HG03442 (cell line): ENCODE data around the gene RPL38.
"Not testable (repeated sequence)": the region's sequence is repeated elsewhere in the genome, so short reads cannot be mapped to it uniquely, and the experiment has no call there.

Experiments used
- ATAC-seq: cut with Tn5 transposase; IDR thresholded peaks from one replicate; pipeline ENCODE4 v1.9.1; 2021; ENCODE audit warnings: mild to moderate bottlenecking, moderate library complexity; ENCODE audit not compliant: unreplicated experiment

Gene RPL38

DNA sequence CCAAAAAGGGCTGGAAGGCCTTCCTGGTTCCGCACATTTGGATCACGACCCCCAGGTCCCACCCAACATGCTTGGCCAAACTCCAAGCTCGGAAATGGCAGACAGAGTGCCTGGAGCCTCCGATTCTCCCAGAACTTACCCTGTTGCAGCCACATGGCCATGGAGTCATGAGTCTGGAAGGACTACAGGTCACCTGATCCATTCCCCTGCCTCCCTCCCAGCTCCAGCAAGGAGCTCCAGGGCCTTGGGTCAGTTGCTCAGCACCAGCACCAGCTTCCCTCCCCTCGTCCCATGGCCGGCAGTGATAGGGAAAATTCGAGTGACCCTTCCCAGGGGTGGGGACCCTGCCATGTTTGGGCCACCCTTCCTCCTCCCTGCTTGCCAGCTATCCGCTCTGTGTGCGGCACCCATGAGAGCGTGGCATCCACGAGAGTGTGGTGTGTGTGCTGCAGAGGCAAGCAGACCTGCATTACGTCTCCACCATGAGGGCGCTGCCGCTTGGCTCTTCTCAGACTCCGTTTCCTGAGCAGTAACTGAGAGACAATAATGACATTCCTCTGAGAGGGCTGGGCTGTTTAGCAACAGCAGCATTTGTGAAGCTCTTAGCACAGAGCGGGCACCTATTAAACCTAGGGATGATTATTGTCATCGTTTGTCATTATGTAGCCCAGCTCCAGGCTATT is 21.3 kb upstream of the RPL38 start:
- ATAC-seq = no peak

DNA sequence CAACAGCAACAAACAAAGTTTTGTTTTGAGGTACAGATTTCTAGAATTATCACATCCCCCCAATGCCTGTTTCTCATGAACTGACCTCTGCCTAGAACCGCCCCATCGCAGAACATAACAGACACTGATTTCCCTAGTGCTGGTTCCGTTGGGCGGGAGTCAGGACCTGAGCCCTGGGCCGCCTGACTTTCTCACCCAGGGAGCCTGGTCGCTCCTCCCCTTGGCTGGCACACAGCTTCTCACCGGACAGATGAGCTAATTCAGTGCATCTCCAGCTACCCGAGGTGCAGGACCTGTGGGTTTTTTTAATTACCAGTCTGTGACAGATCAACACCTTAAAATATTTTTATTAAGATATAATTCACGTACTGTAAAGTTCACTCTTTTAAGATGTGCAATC is 20.1 kb upstream of the RPL38 start:
- ATAC-seq = no peak

DNA sequence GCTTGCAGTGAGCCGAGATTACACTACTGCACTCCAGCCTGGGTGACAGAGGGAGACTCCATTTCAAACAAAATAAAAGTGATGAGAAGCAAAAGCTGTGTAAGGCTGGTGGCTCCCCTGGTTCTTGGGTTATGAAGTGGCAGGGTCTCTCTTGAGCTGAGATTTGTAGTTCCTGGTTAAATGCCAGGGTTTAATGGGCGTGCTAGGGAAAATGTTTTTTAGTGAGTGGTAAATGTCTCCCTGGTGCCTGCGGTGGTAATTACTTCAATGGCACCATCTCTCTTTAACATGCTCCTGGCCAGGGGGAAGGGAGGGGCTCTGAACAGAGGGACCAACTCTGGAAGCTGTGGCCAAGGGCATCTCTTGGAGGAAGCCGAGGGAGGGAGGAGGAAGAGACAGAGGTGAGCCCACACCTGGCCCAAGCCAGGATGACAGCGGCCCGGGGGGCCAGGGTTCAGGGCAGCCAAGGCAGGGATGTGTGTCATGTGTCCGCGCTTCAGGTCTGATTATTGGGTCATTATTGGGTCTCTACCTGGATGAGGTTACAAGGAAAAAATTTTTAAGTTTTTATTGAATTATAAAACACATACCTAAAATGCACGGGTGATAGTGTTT is 17.8 kb upstream of the RPL38 start:
- ATAC-seq = no peak

DNA sequence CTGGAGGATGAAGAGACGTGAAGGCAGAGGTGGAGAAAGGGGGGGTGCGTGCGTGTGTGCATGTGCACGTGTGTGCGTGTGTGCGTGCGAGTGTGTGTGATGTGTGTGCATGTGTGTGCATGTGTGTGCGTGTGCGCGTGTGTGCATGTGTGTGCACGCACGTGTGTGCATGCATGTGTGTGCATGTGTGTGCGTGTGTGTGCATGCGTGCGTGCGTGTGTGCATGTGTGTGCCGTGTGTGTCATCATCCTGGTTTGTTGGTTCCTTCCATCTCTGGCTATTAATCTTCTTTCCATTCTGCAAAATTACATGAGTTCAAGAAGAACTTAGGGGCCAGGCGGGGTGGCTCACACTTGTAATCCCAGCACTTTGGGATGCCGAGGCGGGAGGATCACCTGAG is 17.0 kb upstream of the RPL38 start:
- no peak for ATAC-seq

DNA sequence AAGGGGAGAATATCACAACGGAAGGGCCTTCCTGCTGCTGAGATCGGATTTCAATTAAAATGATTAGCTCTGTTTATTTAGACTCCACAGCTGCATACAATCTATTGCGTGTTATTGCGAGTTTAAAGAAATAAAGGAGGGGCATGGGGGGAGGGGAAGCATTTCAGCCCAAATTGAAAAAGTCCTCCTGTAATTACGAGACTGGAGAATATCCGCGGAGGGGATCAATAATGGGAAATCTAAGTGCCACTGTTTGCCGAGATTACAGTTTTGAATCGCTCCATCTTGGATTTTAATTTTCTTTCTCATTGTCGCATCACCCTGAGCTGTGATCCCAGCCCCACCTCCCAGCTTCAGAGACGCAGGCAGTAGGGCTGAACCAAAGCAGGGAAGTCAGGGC is 15.7 kb upstream of the RPL38 start:
- no peak for ATAC-seq

DNA sequence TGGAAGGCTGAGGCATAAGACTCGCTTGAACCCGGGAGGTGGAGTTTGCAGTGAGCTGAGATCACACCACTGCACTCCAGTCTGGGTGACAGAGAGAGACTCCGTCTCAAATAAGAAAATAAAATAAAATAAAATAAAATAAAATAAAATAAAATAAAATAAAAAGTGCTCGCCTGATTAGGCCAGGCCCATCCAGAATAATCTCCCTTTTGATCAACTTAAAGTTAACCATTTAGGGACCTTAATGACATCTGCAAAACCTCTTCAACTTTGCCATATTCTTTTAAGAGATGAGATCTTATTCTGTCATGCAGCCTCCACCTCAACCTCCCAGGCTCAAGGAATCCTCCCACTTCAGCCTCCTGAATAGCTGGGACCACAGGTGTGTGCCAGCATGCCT is 14.8 kb upstream of the RPL38 start:
- ATAC-seq = not testable (repeated sequence)

DNA sequence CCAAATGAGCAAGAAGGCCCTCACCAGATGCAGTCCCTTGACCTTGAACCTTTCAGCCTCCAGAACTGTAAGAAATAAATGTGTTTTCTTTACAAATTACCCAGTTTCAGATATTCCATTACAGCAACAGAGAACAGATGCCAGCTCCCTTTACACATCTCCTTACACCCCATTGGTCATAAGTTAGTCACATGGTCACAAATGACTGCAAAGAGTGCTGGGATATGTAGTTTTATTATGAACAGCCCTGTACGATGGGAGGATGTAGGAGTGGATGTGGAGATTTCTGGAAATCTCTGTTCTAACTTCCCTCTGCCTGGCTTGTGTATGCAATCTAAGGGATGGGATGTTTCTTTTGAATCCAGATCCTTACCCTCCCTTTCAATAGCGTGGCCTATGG is 13.3 kb upstream of the RPL38 start:
- ATAC-seq = no peak

DNA sequence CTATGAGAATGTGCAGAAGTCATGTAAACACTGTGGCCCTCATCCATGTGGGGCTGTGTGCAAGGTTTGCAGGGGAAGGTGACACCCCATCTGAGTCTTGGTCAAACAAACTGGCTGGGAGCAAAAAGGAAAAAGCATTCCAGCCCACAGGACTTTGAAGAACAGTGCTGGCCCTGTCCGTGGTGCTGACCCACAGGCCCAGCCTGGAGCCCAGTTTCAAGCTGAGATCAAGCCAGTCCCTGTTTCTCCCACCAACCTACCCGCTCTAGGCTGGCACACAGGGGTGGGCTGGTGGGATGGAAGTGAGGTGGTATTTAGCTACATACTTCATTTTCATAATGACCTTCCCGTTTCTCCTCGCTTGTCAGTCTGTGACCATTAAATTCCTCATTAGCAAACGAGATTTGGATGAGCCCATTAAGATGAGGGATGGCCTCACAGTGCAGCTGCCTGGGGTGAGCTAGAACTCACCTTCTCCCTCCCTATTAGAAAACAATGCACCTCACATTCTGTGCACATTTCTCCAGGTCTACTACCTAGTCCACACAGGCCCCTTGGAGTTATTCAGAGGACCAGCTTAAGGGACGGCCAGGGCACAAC is 12.6 kb upstream of the RPL38 start:
- no peak for ATAC-seq

DNA sequence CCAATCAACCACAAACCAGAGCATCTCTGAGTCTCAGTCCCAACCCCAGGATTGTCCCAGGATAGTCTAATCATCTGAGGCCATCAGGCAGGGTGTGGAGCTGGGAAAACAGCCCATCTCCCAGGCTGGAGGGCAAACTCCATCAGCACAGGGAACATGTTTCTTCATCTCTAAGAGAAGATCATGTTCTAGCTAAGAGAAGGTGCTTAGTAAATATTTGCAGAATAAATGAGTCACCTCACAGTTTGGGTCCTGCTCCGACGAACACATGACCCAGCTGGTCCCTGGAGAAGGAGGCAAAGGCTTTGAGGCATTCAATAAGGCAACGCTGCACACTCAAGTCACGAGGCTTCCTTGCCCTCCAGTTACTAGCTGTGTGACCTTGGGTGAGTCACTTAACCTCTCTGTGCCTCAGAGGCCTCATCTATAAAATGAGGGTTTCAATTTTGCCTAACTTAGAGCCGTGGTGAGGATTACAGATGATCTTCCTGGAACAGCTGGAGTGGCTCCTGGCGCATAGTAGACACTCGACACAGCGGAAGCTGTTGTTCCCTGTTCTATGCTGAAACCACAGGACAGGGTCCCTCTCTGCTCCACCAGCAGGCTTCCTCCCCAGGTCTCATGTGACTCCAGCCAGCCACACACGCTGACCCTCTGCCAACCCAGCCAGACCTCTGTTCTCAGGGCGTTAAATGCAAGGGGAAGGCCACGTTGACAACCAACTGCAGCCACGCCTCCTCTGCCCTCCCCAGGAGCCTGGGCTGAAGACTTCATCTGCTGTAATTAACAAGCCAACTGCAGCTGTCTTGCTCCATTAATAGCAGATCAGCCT is 10.3 kb upstream of the RPL38 start:
- ATAC-seq = no peak

DNA sequence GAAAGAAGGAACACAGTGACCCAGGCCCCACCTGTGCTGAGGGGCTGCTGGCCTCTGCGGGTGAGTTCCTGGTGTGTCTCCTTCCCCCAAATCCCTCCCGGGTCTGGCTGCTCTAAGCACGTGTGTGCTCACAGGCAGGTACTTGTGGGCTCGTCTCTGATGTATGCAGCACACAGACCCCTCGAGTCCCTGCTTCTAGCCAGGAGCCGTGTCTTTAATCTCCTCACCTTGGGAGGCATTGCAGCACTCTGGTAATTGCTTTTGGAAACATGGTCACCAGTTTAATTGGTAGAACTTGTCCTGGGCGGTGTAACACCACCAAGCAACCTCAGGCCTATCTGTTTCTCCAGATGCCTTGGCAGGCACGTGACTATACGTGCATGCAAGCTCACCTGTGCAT is 8.8 kb upstream of the RPL38 start:
- no peak for ATAC-seq

DNA sequence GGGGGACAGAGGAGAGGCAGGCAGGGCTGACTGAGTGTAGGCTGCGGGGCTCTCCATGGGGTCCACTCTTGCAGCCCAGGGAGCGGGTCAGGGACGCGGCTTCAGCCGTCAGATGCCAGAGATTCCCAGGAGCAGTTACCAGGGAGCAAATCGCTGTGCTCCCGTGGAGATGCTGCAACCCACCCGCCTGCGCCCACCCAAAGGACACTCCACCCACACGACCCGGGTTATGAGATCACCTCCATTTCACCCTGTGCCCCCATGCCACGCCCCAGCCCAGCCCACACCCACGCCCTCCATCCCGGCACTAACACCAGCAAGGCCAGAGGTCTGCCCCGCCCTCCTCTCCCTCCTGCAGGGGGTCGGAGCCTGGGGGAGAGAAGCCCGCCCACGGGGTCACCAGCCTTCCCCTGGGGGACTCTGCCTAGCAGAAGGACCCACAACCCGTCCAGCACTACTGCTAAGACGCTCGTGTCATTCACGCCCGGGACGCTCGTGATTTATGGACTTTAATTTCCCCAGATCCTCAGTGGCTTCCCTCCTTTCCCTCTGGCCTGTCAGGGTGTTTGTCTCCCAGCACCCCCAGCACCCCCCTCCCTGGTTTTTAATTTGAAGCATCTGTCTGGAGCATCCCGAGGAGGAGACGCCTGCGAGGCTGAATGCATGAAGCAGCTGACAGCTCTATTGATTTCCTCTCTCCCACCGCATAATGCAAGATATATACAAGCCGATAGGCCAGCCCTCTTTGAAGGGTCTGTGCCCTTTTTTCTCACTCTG is 6.7 kb upstream of the RPL38 start:
- no peak for ATAC-seq

DNA sequence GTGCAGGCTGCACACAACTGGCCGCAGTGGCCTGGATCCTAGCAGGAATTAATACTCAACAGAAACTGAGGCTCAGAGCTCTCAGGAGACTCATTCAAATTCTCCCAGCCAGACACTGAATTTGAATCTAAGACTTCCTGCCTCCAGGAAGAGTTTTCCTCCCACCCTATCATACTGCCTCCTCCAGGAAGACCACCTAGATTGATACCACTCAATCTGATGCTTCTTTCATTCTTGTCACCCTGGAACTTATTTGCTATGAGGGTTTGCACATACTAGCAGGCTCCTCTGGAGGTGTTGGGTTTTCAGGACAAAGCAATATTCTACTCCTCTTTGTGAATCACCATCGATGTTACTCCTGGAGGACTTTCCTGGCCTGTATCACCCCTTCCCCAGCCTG is 5.7 kb upstream of the RPL38 start:
- no peak for ATAC-seq

DNA sequence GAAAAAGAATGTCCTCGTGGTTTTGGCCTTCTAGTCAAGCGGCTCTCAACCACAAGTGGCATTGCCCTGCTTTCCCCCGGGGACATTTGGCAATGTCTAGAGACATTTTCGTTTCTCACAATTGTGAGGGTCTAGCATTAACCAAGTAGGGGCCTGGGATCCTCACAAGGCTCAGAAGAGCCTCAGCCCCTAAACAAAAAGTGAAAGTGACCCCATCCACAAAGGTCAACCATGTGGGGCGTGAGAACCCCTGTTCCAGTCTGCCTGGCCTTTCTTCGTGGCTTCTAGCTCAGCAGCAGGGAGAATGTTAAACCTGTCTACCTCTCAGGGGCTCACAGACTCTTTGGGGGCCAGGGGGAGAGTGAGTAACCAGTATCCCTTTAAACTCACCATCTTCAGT is 4.8 kb upstream of the RPL38 start:
- no peak for ATAC-seq

DNA sequence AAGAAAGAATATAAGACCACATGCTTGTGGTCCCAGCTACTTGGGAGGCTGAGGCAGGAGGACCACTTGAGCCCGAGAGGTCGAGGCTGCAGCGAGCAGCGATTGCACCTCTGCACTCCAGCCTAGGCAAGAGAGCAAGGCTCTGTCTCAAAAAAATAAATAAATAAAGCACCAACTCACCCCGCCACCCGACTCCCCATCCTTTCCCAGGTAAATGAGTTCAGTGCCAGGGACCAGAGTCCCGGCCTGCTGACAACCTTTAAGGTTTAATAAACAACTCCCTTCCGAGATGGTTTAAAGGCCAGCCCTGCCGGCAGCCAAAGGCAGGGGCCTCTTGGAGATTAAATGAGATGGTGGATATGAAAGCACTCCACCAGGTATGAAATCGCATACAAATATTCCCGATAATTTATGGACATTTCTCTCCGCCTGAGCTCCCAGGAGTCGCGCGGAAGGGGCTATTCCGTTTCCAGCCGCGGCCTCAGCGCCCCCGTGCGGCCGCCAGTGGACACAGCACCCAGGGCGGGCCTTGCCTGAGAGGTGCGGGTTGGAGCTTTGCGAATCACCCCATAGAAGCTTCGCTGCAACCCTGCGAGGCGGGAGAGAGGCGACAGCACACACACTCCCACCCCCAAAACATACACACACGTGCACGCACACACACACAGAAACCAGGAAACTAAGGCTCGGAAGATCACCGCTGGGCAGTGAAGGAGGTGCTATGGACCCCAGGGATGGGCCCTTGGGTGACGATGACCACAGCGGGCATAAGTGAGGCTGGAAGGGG is 4.0 kb upstream of the RPL38 start:
- ATAC-seq = no peak

DNA sequence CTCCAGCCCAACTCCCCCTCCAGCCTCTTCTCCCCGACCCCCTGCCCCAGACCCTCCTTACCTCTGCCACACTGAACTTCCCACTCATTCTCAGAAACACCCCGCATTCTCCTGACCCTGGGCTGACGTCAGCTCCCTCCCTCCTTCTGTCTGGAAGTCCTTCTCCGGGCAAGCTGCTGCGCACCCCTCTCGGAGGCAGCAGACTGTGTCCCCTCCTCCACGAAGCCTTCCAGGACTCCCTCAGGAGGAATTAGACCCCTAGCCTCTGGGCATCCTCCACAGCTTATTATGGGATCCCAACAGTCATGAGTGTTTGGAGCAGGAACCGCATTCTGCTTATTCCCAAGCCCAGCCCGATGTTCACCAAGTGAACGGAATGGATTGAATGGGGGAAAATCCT is 3.4 kb upstream of the RPL38 start:
- ATAC-seq = no peak

DNA sequence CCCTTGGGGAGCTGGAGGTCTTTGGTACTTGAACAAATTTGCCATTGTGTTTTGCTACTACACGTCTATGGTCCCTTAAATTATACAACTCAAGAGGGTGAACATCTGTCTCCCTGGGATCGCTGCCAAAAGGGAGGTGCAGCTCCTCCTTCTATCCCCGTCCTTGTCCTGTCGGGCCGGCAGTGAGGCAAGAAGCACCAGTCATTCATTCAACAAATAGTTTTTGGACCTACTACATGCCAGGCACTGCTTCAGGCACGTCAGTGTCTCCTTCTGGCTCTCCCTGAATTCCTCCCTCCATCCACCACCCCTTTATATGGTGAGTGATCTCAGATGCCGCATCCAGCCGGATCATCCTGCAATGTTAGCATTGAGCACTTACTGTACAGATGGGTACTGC is 2.2 kb upstream of the RPL38 start:
- ATAC-seq = no peak

DNA sequence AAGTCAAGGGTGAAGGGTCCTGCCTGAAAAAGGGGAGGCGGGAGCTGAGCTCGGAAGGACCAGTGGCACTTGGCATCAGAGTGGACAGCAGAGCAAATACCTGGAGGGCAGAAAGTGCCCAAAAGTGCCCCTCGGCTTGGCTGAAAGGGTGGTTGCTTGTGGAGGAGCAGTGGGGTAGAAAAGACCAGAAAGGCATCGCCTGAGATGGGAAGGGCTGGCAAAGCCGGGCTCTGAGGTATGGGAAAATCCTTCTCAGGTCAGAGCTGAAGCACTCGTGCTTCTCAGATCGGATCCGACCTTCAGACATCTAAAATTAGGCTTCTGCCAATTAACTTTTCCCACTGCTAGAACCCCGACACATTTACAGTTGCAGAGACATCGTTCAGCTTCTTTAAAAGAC is 1.5 kb upstream of the RPL38 start:
- no peak for ATAC-seq

DNA sequence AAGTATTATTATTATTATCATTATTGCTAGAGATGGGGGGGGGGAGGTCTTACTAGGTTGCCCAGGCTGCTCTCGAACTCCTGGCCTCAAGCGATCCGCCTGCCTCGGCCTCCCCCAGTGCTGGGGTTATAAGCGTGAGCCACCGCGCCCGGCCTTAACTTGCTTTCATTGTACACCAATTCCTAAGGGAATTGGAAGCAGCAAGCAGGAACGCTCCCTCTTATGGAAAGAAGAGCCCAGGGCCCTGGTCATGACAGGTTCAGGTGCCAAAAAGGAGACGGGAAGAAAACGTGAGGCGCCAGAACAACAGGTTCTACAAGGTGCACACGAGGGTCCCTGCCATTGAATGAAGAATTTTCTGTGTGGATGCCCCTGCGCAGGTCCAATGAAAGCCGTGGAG is 540 bp upstream of the RPL38 start:
- ATAC-seq = no peak

DNA sequence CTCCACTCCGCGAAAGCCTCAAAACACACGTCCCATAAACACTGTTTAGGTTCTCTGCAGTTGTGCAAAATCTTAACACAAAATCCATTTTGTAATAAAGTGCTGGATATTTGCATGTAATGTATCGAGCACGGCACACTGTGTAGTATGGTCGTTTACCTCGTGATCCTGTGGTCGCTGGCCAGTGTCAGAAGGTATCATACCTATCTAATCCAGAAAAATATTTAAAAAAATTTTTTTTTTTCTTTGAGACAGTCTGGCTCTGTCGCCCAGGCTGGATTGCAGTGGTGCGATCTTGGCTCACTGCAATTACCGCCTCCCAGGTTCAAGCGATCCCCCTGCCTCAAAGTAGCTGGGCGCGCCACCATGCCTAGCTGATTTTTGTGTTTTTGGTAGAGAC is 996 bp downstream of the RPL38 start:
- ATAC-seq = no peak

DNA sequence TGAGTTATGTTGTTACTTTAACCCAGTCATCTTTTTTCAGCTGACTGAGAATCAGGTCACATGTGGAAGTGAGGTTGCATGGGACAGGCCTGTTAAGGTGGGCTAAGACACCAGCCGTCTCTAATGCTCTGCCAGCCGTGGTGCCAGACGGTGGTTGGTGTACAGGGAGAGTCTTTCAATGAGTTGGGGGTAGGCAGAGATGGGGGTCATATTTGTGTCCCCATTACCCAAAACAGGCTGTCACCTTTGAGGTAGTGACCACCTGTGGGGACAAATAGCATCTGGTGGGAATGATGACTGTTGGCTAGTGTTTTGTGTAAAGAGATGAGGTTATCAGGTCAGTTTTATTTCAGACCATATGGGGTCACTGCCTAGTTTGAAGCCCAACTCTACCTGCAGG is 1.8 kb downstream of the RPL38 start:
- no peak for ATAC-seq
